Measurements from ENCODE around the gene TADA2B. TPM values are rescaled to one million over a fixed set of nuclear protein-coding genes. Genes with fewer than 3 reads are reported as not detected.

The TADA2B gene
- total and polyA plus RNA-seq, 9 of the 15 experiments (the other 6 are each of a cell fraction or from before 2014, with no cell fraction given): 0.55 to 12.2 (median 7.5) TPM

GRCh38 chr4:7070729-7071511 lies 27.7 kb downstream of the TADA2B start (continued):
- peak in 1 of 2 experiments; percentile 46; a peak in 1 of 4 replicates for TF ChIP-seq RCOR1 (IDR thresholded peaks at IDR 0.05; ENCODE audit: borderline replicate concordance in 1 of 2, low read depth in 2 of 2, low read length in 2 of 2)
- TF ChIP-seq FOXK2 (conservative IDR thresholded peaks at IDR 0.05 in 1 of 2, IDR thresholded peaks at IDR 0.05 in 1 of 2; ENCODE audit: low read depth in 2 of 2): peak in 1 of 2 experiments; percentile 30; a peak in 1 of 4 replicates
- TF ChIP-seq YY1 (IDR thresholded peaks at IDR 0.05; ENCODE audit: borderline replicate concordance in 1 of 3, control insufficient read depth in 1 of 3, extremely low read depth in 1 of 3, insufficient read depth in 3 of 3, insufficient read length in 1 of 3, insufficient replicate concordance in 2 of 3, low read depth in 1 of 3, low read length in 2 of 3): peak in 1 of 3 experiments; percentile 23
- TF ChIP-seq CBX8 (IDR thresholded peaks at IDR 0.05; ENCODE audit: borderline replicate concordance, extremely low read depth, low read depth, low read length, poor library complexity, severe bottlenecking): no peak
- TF ChIP-seq MYNN (IDR thresholded peaks at IDR 0.05): 0 out of 2 replicates have a peak, but pooled peaks have one; percentile 54
- no peak for TF ChIP-seq MYNN (CRISPR knock-in tag; IDR thresholded peaks at IDR 0.05)
- no peak for TF ChIP-seq CREB1 (IDR thresholded peaks at IDR 0.05)
- no peak for TF ChIP-seq CREB1 (CRISPR knock-in tag; IDR thresholded peaks at IDR 0.05)
- no peak for TF ChIP-seq ARNT (IDR thresholded peaks at IDR 0.05)
- no peak for TF ChIP-seq TSHZ1 (CRISPR knock-in tag; IDR thresholded peaks at IDR 0.05)
- 0 out of 2 replicates have a peak, but pooled peaks have one; percentile 12 for TF ChIP-seq CREM (IDR thresholded peaks at IDR 0.05; ENCODE audit: low read depth)
- TF ChIP-seq REST (IDR thresholded peaks at IDR 0.05; ENCODE audit: borderline replicate concordance): peak; percentile 83
- no peak for TF ChIP-seq REST (CRISPR knock-in tag; IDR thresholded peaks at IDR 0.05; ENCODE audit: low read depth)
- no peak for TF ChIP-seq KAT7 (CRISPR knock-in tag; IDR thresholded peaks at IDR 0.05; ENCODE audit: borderline replicate concordance)
- TF ChIP-seq SMAD4 (CRISPR knock-in tag; conservative IDR thresholded peaks at IDR 0.05): no peak

Data from K562 (cell line).